GM12892 (cell line): ENCODE measurements around the gene HDHD5.

Experiments
- POLR2AphosphoS5 ChIP-seq: IDR thresholded peaks from 2 replicates; pipeline ENCODE4 v1.6.1; 2011; ENCODE audit warnings: low read depth, low read length, control low read depth
- TAF1 ChIP-seq: IDR thresholded peaks from 2 replicates; pipeline ENCODE4 v1.6.1; 2011; ENCODE audit warnings: low read depth, mild to moderate bottlenecking, control low read depth, low read length, borderline replicate concordance

- TF ChIP-seq POLR2AphosphoS5 (no peak), TAF1 (no peak)
Observed at GRCh38 chr22:17167486-17167885, 8.4 kb upstream of the HDHD5 start.
